GM23338 (cell line): Measurements from ENCODE around the gene MME. TPM values are rescaled to one million over a fixed set of nuclear protein-coding genes. Genes with fewer than 3 reads are reported as not detected.

ENCODE experiments used
- ATAC-seq: fragments of 200-7000 bp; cut with Tn5 transposase; 3 replicates; pipeline ENCODE4 v1.9.1; 2020
- DNase-seq: peaks from one replicate; pipeline ENCODE4 v3.0.0-alpha.2; 2015; ENCODE audit warnings: low spot score
- H2AFZ ChIP-seq: fragments of 200-600 bp; sonication (generic); 2 replicates; pipeline ENCODE4 v1.8.0; 2016; ENCODE audit warnings: antibody characterized with exemption, mild to moderate bottlenecking, moderate library complexity
- H3F3A ChIP-seq: fragments of 200-600 bp; sonication (generic); replicated peaks from 2 replicates; pipeline ENCODE4 v1.8.0; 2017; ENCODE audit warnings: antibody characterized with exemption, mixed run types, low read depth
- H3K27ac ChIP-seq: fragments of 200-600 bp; sonication (generic); 2 replicates; pipeline ENCODE4 v1.6.1; 2016; ENCODE audit warnings: low read depth
- H3K27me3 ChIP-seq: fragments of 200-600 bp; sonication (generic); 2 replicates; pipeline ENCODE4 v1.8.0; 2016; ENCODE audit warnings: mild to moderate bottlenecking, mixed run types, moderate library complexity; ENCODE audit not compliant: insufficient read depth
- H3K36me3 ChIP-seq: fragments of 200-600 bp; sonication (generic); 2 replicates; pipeline ENCODE4 v1.8.0; 2016; ENCODE audit warnings: mild to moderate bottlenecking; ENCODE audit not compliant: insufficient read depth
- H3K4me1 ChIP-seq: fragments of 200-600 bp; sonication (generic); 2 replicates; pipeline ENCODE4 v1.8.0; 2016; ENCODE audit warnings: mild to moderate bottlenecking, moderate library complexity; ENCODE audit not compliant: insufficient read depth
- H3K4me2 ChIP-seq: fragments of 200-600 bp; sonication (generic); 2 replicates; pipeline ENCODE4 v1.7.1; 2017; ENCODE audit warnings: mixed run types
- H3K4me3 ChIP-seq: fragments of 200-600 bp; sonication (generic); 2 replicates; pipeline ENCODE4 v1.6.1; 2016; ENCODE audit warnings: mixed run types
- H3K79me2 ChIP-seq: fragments of 200-600 bp; sonication (generic); replicated peaks from 2 replicates; pipeline ENCODE4 v1.8.0; 2017; ENCODE audit warnings: mild to moderate bottlenecking; ENCODE audit not compliant: insufficient read depth
- H3K9me2 ChIP-seq: fragments of 200-600 bp; sonication (generic); 2 replicates; pipeline ENCODE4 v1.8.0; 2017; ENCODE audit not compliant: insufficient read depth
- H4K20me1 ChIP-seq: fragments of 200-600 bp; sonication (generic); replicated peaks from 2 replicates; pipeline ENCODE4 v1.8.0; 2017; ENCODE audit warnings: mild to moderate bottlenecking; ENCODE audit not compliant: insufficient read depth
- H3K27ac Mint-ChIP-seq: 2 replicates; pipeline ENCODE4 v1.8.0; 2020; ENCODE audit warnings: inconsistent platforms, mild to moderate bottlenecking, moderate library complexity, mixed read lengths
- H3K27me3 Mint-ChIP-seq: 3 replicates; pipeline ENCODE4 v1.8.0; 2022; ENCODE audit warnings: low read depth, mild to moderate bottlenecking, moderate library complexity, mixed read lengths, inconsistent platforms; ENCODE audit not compliant: insufficient read depth, poor library complexity
- H3K36me3 Mint-ChIP-seq: 3 replicates; pipeline ENCODE4 v1.8.0; 2021; ENCODE audit warnings: low read depth, mild to moderate bottlenecking, inconsistent platforms, moderate library complexity, mixed read lengths
- H3K4me1 Mint-ChIP-seq: 3 replicates; pipeline ENCODE4 v1.8.0; 2020; ENCODE audit warnings: mild to moderate bottlenecking, inconsistent platforms, mixed read lengths
- H3K4me3 Mint-ChIP-seq: 3 replicates; pipeline ENCODE4 v1.8.0; 2021; ENCODE audit warnings: moderate library complexity, mild to moderate bottlenecking, inconsistent platforms, mixed read lengths
- H3K9me3 Mint-ChIP-seq: 3 replicates; pipeline ENCODE4 v1.8.0; 2020; ENCODE audit warnings: moderate library complexity, mild to moderate bottlenecking, inconsistent platforms, mixed read lengths
- CREB1 ChIP-seq: fragments of 250-450 bp; sonication (Bioruptor Pico); IDR thresholded peaks from 2 replicates; pipeline ENCODE4 v1.5.0; 2020; ENCODE audit warnings: low read depth, mild to moderate bottlenecking, moderate library complexity
- CTCF ChIP-seq, 2 experiments: fragments of 200-600 bp in 1 of 2; sonication (generic) in 1 of 2; conservative IDR thresholded peaks; 2 replicates each; pipeline versions ENCODE4 v1.5.1 to v1.6.1; 2016 to 2017; ENCODE audit warnings: antibody characterized with exemption in 2 of 2, low read depth in 2 of 2, mild to moderate bottlenecking in 2 of 2, moderate library complexity in 1 of 2
- ETS1 ChIP-seq: IDR thresholded peaks from 2 replicates; pipeline ENCODE4 v1.6.1; 2016; ENCODE audit warnings: antibody characterized with exemption
- EZH2 ChIP-seq: fragments of 200-600 bp; sonication (generic); IDR thresholded peaks from one replicate; pipeline ENCODE4 v1.8.0; 2017; ENCODE audit warnings: antibody characterized with exemption, mild to moderate bottlenecking, low read depth; ENCODE audit not compliant: unreplicated experiment
- EZH2phosphoT487 ChIP-seq: fragments of 200-600 bp; sonication (generic); IDR thresholded peaks from one replicate; pipeline ENCODE4 v1.8.1; 2018; ENCODE audit warnings: antibody characterized with exemption; ENCODE audit not compliant: unreplicated experiment
- JUNB ChIP-seq: IDR thresholded peaks from one replicate; pipeline ENCODE4 v1.6.1; 2016; ENCODE audit warnings: antibody characterized with exemption; ENCODE audit not compliant: unreplicated experiment
- NANOG ChIP-seq: IDR thresholded peaks from 2 replicates; pipeline ENCODE4 v1.6.1; 2016; ENCODE audit warnings: antibody characterized with exemption, borderline replicate concordance
- POLR2AphosphoS5 ChIP-seq: IDR thresholded peaks from 2 replicates; pipeline ENCODE4 v1.6.1; 2016; ENCODE audit warnings: antibody characterized with exemption, low read depth
- REST ChIP-seq: IDR thresholded peaks from one replicate; pipeline ENCODE4 v1.6.1; 2018; ENCODE audit warnings: antibody characterized with exemption; ENCODE audit not compliant: unreplicated experiment
- STAT1 ChIP-seq: IDR thresholded peaks from one replicate; pipeline ENCODE4 v1.6.1; 2016; ENCODE audit warnings: antibody characterized with exemption; ENCODE audit not compliant: unreplicated experiment
- ZNF114 ChIP-seq: fragments of 250-450 bp; sonication (Bioruptor Pico); IDR thresholded peaks from 2 replicates; pipeline ENCODE4 v1.5.0; 2020; ENCODE audit warnings: mild to moderate bottlenecking, moderate library complexity
- ZNF331 ChIP-seq: fragments of 250-450 bp; sonication (Bioruptor Pico); IDR thresholded peaks from 2 replicates; pipeline ENCODE4 v1.5.0; 2020; ENCODE audit warnings: low read depth, mild to moderate bottlenecking, moderate library complexity
- ZNF462 ChIP-seq: fragments of 250-450 bp; sonication (Bioruptor Pico); IDR thresholded peaks from 2 replicates; pipeline ENCODE4 v1.5.0; 2020; ENCODE audit warnings: mild to moderate bottlenecking, moderate library complexity
- polyA plus RNA-seq: library from polyadenylated mRNA; unstranded; fragments of >200 nt; fragmentation: Nextera tagmentation; extraction: Ambion mirVana; gene quantifications from 2 replicates; pipeline ENCODE4 v1.2.1, GENCODE V29; 2016
- total RNA-seq: library from RNA; depleted of rRNA; stranded (reverse); fragments of >200 nt; shearing (Covaris generic); gene quantifications from 2 replicates; pipeline ENCODE4 v1.2.3, GENCODE V29; 2014

MME gene
- total and polyA plus RNA-seq, 2 experiments from 2014 or later = 15.2 to 76.7 TPM

- Mint-ChIP-seq H3K4me3 (no peak overlapping the region), H3K4me1 (no peaks in the 10 kb centered on the region), H3K27me3 (no peaks in the 10 kb centered on the region), H3K9me3 (peaks cover 11% of the 10 kb centered on the region), H3K36me3 (peaks cover 11% of the 10 kb centered on the region; the same call in 2 of the 3 replicates), H3K27ac (no peak overlapping the region)
- Histone ChIP-seq H3K36me3 (no peaks in the 10 kb centered on the region), H4K20me1 (no peaks in the 10 kb centered on the region), H3K79me2 (no peaks in the 10 kb centered on the region), H3K27me3 (no peaks in the 10 kb centered on the region), H3K4me3 (no peak overlapping the region), H3K4me1 (no peaks in the 10 kb centered on the region), H3K9me2 (peaks cover 7% of the 10 kb centered on the region; the same call in 1 of the 2 replicates), H3K4me2 (no peak overlapping the region), H3F3A (no peaks in the 10 kb centered on the region), H3K27ac (no peak overlapping the region), H2AFZ (no peak overlapping the region)
- no peak for DNase-seq
- ATAC-seq = no peak
- TF ChIP-seq ETS1 = no peak
- TF ChIP-seq REST = no peak
- no peak for TF ChIP-seq CREB1 (CRISPR knock-in tag)
- TF ChIP-seq EZH2phosphoT487 = no peak
- TF ChIP-seq POLR2AphosphoS5 = no peak
- no peak for TF ChIP-seq ZNF331
- no peak for TF ChIP-seq JUNB
- no peak for TF ChIP-seq ZNF114 (CRISPR knock-in tag)
- TF ChIP-seq ZNF462 (CRISPR knock-in tag) = no peak
- TF ChIP-seq NANOG = no peak
- no peak for TF ChIP-seq STAT1
- no peak for TF ChIP-seq CTCF (conservative IDR thresholded peaks at IDR 0.05; ENCODE audit: low read depth in 2 of 2)
- TF ChIP-seq EZH2 = no peak
Measured at GRCh38 chr3:155219106-155219505, 139.0 kb downstream of the MME start.
